Body of pancreas (tissue), 4 donors: ENCODE measurements around the gene ICOSLG. TPM values are rescaled to one million over a fixed set of nuclear protein-coding genes. Genes with fewer than 3 reads are reported as not detected.

Experiments used
- ATAC-seq: fragments of 150-250 bp; one replicate; pipeline ENCODE4 v1.9.1; 2016
- DNase-seq, 4 donors: peaks; one replicate each; pipeline ENCODE4 v3.0.0-alpha.2; 2019
- H3K27ac ChIP-seq, 4 donors: fragments of 200-600 bp; sonication (generic); 1 replicate in 3 of 4; 2 replicates in 1 of 4; pipeline versions ENCODE4 v1.5.1 to v1.6.1; 2016 to 2019; ENCODE audit warnings: mild to moderate bottlenecking in 1 of 4, mixed read lengths in 1 of 4, moderate library complexity in 1 of 4
- H3K27me3 ChIP-seq, 2 donors: fragments of 200-600 bp; sonication (generic); one replicate each; pipeline ENCODE4 v1.6.0; 2016; ENCODE audit warnings: mild to moderate bottlenecking in 1 of 2
- H3K36me3 ChIP-seq, 2 donors: fragments of 200-600 bp; sonication (generic); replicated peaks in 1 of 2; 2 replicates each; pipeline ENCODE4 v1.5.1; 2016; ENCODE audit warnings: low read depth in 2 of 2; ENCODE audit not compliant: insufficient read depth in 1 of 2
- H3K4me1 ChIP-seq: fragments of 200-600 bp; sonication (generic); one replicate; pipeline ENCODE4 v1.6.0; 2016
- H3K4me3 ChIP-seq, 2 donors: fragments of 200-600 bp; sonication (generic); 1 replicate in 1 of 2; 2 replicates in 1 of 2; pipeline ENCODE4 v1.5.1; 2016 to 2019
- H3K9me3 ChIP-seq, 3 donors: fragments of 200-600 bp; sonication (generic); 1 replicate in 2 of 3; 2 replicates in 1 of 3; pipeline ENCODE4 v1.5.1; 2016
- POLR2A ChIP-seq, 3 donors: fragments of 450-650 bp; IDR thresholded peaks; one replicate each; pipeline ENCODE4 v1.6.1; 2016; ENCODE audit warnings: antibody characterized with exemption in 3 of 3, mild to moderate bottlenecking in 2 of 3
- WGBS, 2 donors: methylation state at CpG; one replicate each; pipeline ENCODE4 v1.1.5; 2017; 5-methylcytosine and 5-hydroxymethylcytosine counted together
- intact Hi-C: fragments of 100-400 bp; cut with DNase I; formaldehyde crosslinking; loops from one replicate; pipeline ENCODE4 v1.15.1; 2023
- total RNA-seq, 2 donors: library from RNA; depleted of rRNA; stranded (reverse); fragments of >200 nt; gene quantifications; one replicate each; pipeline ENCODE4 v1.1.0, GENCODE V29; 2016
- TF ChIP-seq, protein P1 (sequence below), 7 experiments: fragments of 450-650 bp in 4 of 7; fragments of 200-600 bp in 3 of 7; sonication (generic) in 3 of 7; IDR thresholded peaks; one replicate each; pipeline ENCODE4 v1.5.1; 2016 to 2019; ENCODE audit warnings: antibody characterized with exemption in 7 of 7

ICOSLG gene
- total RNA-seq, 2 donors from 2014 or later = 1.6 to 2.0 TPM

DNA sequence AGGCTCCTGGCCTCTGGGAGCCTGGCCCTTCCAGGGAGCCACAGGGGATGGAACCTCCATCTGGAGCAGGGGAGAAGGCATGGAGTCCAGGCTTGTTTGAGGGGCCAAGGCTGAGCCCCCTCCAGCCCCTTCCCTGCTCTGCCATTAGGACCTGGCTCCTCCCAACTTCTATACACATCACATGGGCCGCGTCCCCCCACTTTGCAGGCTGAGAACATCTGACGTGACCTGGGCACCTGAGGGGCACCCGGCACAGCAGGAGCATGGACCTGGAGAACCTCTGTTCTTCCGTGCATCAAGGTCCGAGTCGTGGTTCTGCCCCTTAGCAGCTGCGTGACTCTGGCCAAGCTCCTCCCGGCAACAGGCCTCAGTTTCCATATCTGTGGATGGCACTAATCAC is 41.1 kb upstream of the ICOSLG start:
- H3K9me3 ChIP-seq = no peaks in the 10 kb centered on the region
- no peak overlapping the region for H3K27ac ChIP-seq
- WGBS, 2 donors = 88 to 90% methylated on average over 2 to 9 of the region's 9 CpGs
- H3K4me3 ChIP-seq = no peak overlapping the region
- H3K4me1 ChIP-seq = peaks cover 7% of the 10 kb centered on the region
- DNase-seq (peak in 1 of 4 donors; percentile 9), ATAC-seq (no peak)
- no peaks in the 10 kb centered on the region for H3K36me3 ChIP-seq
- TF ChIP-seq, protein P1, sequence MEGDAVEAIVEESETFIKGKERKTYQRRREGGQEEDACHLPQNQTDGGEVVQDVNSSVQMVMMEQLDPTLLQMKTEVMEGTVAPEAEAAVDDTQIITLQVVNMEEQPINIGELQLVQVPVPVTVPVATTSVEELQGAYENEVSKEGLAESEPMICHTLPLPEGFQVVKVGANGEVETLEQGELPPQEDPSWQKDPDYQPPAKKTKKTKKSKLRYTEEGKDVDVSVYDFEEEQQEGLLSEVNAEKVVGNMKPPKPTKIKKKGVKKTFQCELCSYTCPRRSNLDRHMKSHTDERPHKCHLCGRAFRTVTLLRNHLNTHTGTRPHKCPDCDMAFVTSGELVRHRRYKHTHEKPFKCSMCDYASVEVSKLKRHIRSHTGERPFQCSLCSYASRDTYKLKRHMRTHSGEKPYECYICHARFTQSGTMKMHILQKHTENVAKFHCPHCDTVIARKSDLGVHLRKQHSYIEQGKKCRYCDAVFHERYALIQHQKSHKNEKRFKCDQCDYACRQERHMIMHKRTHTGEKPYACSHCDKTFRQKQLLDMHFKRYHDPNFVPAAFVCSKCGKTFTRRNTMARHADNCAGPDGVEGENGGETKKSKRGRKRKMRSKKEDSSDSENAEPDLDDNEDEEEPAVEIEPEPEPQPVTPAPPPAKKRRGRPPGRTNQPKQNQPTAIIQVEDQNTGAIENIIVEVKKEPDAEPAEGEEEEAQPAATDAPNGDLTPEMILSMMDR (IDR thresholded peaks at IDR 0.05) = no peak
- TF ChIP-seq POLR2A (IDR thresholded peaks at IDR 0.05) = no peak
- H3K27me3 ChIP-seq = no peaks in the 10 kb centered on the region
- intact Hi-C loops = no loop called here

DNA sequence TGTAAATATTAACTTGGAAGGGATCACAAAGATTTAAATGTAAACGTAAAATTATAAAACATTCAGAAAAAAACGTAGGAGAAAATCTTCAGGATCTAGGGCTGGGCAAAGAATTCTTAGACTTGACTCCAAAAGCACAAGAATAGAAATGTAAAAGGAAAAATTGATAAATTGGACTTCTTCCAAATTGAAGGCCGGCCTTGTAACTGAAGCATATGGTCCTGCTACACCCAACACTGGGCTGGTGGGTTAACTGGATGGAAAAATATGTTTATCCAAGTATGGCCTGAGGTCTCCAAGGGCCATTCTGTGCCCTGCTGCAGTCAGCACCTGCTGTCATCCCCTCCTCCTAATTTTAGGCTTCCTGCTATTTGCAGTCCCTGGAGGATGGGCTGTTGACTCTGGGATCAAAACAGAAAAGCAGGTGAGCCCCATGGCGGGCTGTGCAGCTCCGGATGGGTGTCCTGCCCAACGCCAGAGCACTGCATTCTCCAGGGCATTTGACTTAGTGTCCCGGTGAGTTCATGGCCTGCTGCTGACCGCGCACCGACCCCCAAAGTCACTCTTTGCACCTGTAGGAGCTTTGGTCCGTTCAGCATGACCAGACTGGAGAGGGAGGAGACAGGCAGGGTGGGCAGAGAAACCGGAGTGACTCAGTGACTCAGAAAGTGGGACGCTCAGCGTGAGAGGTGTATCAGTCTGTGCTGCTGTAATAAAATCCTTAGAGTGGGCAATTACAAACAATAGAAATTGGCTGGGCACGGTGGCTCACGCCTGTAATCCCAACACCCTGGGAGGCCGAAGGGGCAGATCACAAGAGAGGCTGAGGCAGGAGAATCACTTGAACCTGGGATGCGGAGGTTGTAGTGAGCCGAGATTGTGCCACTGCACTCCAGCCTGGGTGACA is 38.9 kb upstream of the ICOSLG start:
- no peaks in the 10 kb centered on the region for H3K9me3 ChIP-seq
- no peaks in the 10 kb centered on the region for H3K4me1 ChIP-seq
- no peaks in the 10 kb centered on the region for H3K36me3 ChIP-seq
- TF ChIP-seq, protein P1 (IDR thresholded peaks at IDR 0.05) = no peak
- no peak for TF ChIP-seq POLR2A (IDR thresholded peaks at IDR 0.05)
- H3K27me3 ChIP-seq = no peaks in the 10 kb centered on the region
- no peak overlapping the region for H3K27ac ChIP-seq
- intact Hi-C loops = no loop called here
- H3K4me3 ChIP-seq = no peak overlapping the region
- no peak for DNase-seq
- ATAC-seq = no peak
- 83 to 84% methylated on average over 19 of the region's 19 CpGs for WGBS, 2 donors

DNA sequence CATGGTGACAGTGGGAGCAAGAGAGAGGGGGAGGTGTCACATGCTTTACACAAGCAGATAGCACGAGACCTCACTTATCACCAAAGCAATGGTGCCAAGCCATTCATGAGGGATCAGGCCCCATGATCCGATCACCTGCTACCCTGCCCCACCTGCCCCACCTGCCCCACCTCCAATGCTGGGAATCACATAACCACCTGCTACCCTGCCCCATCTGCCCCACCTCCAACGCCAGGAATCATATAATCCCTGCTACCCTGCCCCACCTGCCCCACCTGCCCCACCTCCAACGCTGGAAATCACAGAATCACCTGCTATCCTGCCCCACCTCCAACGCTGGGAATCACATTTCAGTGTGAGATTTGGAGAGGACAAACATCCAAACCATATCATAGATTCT is 34.3 kb upstream of the ICOSLG start:
- TF ChIP-seq, protein P1 (IDR thresholded peaks at IDR 0.05) = no peak
- TF ChIP-seq POLR2A (IDR thresholded peaks at IDR 0.05) = no peak
- H3K4me3 ChIP-seq = no peak overlapping the region
- intact Hi-C loops = no loop called here
- no peaks in the 10 kb centered on the region for H3K4me1 ChIP-seq
- DNase-seq = no peak
- H3K9me3 ChIP-seq = no peaks in the 10 kb centered on the region
- ATAC-seq = no peak
- no peak overlapping the region for H3K27ac ChIP-seq
- H3K36me3 ChIP-seq = no peaks in the 10 kb centered on the region
- 52 to 57% methylated on average over 4 to 5 of the region's 5 CpGs for WGBS, 2 donors
- H3K27me3 ChIP-seq = no peaks in the 10 kb centered on the region

DNA sequence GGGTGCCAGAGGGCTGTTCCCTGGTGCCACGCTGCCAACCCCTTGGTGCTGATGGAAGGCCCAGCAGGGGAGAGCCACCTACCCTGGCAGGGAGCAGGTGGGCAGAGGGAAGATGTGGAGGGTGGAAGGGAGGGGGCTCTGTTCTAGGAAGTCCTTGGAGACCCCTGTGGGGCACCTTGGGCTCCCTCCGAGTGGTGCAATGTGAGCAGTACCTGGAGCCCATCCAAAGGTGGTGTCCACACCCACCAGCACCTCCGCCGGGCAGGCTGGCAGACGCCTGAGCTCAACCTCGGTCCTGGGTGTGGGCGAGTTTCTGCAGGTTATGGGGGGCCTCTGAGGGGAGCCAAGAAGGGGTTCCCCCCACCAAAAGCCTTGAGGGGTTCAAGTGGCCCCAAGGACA is 32.3 kb upstream of the ICOSLG start:
- ATAC-seq = no peak
- no peak for DNase-seq

DNA sequence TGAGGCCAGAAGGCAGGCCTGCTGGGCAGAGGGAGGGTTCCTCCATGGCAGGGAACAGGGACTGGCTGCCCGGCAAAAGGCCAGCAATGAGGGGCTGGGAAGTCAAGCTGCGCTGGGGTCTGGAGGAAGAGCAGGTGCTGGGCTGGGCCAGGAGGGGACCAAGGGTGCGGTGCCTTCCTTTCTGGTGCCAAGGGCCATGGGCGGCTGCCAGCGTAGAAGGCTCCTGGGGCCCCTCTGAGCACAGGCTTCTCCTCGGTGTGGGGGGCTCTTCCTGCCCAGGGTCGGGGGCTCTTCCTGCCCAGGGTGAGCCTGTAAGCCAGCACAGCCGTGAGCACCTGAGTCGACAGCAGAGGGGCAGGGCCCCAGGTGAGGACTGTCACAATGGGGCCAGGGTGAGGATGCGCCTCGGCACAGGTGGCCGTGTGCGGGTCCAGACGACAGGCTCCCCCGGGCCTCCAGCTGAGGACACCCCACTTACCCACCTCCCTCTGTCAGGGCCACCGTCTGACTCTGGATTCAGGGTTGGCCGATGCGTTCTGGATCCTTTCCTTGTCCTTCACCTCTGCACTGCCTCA is 31.6 kb upstream of the ICOSLG start:
- H3K4me1 ChIP-seq = no peaks in the 10 kb centered on the region
- H3K36me3 ChIP-seq = no peaks in the 10 kb centered on the region
- no peak overlapping the region for H3K27ac ChIP-seq
- H3K4me3 ChIP-seq = no peak overlapping the region
- WGBS, 2 donors = 77 to 100% methylated on average over 1 to 18 of the region's 18 CpGs
- TF ChIP-seq, protein P1 (IDR thresholded peaks at IDR 0.05) = no peak
- TF ChIP-seq POLR2A (IDR thresholded peaks at IDR 0.05) = no peak
- no peaks in the 10 kb centered on the region for H3K27me3 ChIP-seq
- intact Hi-C loops = no loop called here
- no peaks in the 10 kb centered on the region for H3K9me3 ChIP-seq
- ATAC-seq (no peak), DNase-seq (peak in 1 of 4 donors; percentile 6)

More for the DNA sequence above, 32.3 kb upstream of the ICOSLG start:
- H3K9me3 ChIP-seq = no peaks in the 10 kb centered on the region
- no peak overlapping the region for H3K4me3 ChIP-seq
- H3K27ac ChIP-seq = no peak overlapping the region
- H3K4me1 ChIP-seq = no peaks in the 10 kb centered on the region
- H3K27me3 ChIP-seq = no peaks in the 10 kb centered on the region
- no peaks in the 10 kb centered on the region for H3K36me3 ChIP-seq
- no peak for TF ChIP-seq POLR2A (IDR thresholded peaks at IDR 0.05)
- 60 to 73% methylated on average over 1 to 7 of the region's 7 CpGs for whole genome bisulfite sequencing, 2 donors
- intact Hi-C loops = no loop called here
